Epithelial cell of proximal tubule (primary cell): ENCODE measurements around the gene USO1. TPM values are rescaled to one million over a fixed set of nuclear protein-coding genes. Genes with fewer than 3 reads are reported as not detected.
"Not testable (repeated sequence)": the region's sequence is repeated elsewhere in the genome, so short reads cannot be mapped to it uniquely, and the experiment has no call there.

ENCODE experiments used
- DNase-seq: peaks from one replicate; pipeline ENCODE4 v3.0.0-alpha.2; 2011; ENCODE audit warnings: low read depth
- H3K4me3 ChIP-seq: 2 replicates; pipeline ENCODE4 v1.5.1; 2011; ENCODE audit warnings: low read depth, mild to moderate bottlenecking, low read length
- CTCF ChIP-seq: conservative IDR thresholded peaks from 2 replicates; pipeline ENCODE4 v1.5.1; 2012; ENCODE audit warnings: low read depth, mild to moderate bottlenecking, low read length
- total RNA-seq: library from RNA; depleted of rRNA; stranded (reverse); fragments of >200 nt; gene quantifications from 2 replicates; pipeline ENCODE4 v1.2.3, GENCODE V29; 2015

The USO1 gene
- total RNA-seq, 1 donor from 2014 or later = 57.8 TPM

DNA sequence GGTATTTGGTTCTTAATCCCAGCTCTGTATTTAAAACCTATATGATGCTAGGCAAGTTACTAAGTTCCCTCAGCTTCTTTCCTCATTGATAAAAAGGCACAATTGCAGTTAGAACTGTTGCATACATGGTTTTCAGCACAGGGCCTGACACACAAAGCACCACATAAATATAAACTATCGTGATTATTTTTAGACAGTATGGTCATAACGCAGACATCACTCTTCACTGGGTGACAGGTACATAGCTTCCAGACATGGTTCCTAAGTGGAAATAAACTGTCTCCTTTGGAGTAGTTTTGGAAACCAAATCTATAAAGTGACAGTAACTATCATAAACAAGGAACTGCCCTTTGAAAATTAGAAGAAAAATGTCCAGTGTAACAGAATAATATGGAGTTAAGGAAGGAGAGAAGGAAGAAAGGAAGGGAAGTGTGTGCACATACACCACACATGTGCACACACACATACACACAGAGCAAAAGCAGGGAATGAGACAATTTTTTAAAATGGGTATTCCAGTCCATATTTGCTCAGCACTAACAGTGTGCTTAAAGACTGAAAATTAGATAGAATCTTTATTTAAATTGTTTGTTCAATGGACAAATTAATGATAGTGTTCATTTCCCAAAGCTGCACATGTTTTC lies 38.7 kb upstream of the USO1 start:
- H3K4me3 ChIP-seq = no peak overlapping the region
- DNase-seq = no peak
- no peak for TF ChIP-seq CTCF

DNA sequence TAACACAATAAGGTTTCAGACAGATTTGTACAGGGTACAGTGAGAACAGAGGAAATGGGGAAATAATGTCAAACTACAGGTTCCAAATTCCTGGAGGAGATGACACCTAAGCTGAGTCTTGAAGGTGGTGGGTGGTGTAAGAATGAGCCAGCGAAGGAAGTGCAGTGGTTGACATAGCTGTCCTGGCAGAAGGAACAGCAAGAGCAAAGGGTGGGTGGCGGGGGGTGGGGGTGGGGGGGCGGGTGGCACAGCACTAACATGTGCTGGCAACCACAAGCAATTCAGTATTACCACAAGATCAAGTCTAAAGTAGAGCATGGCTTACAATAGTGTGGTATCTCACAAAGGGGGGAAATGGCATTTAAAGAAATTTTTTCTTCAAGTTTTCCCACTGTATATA lies 38.0 kb upstream of the USO1 start:
- DNase-seq = no peak
- no peak for TF ChIP-seq CTCF
- no peak overlapping the region for H3K4me3 ChIP-seq

GRCh38 chr4:75687125-75687524 lies 37.3 kb upstream of the USO1 start:
- not testable (repeated sequence) for H3K4me3 ChIP-seq, DNase-seq

DNA sequence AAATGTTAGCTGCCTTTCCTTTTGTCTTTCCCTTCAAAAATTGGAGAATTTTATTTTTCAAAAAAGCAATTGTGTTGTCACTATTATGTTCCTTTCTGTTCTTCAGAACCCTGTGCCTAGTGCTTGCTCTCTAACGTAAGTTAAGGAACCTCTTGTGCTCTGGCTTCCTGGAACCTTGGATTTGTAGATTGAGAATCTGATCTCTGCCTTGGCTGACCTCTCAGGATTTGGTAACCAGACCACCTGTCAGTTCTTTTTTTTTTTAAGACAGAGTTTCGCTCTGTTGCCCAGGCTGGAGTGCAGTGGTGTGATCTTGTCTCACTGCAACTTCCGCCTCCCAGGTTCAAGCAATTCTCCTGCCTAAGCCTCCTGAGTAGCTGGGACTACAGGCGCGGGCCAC lies 32.3 kb upstream of the USO1 start:
- not testable (repeated sequence) for H3K4me3 ChIP-seq, DNase-seq

DNA sequence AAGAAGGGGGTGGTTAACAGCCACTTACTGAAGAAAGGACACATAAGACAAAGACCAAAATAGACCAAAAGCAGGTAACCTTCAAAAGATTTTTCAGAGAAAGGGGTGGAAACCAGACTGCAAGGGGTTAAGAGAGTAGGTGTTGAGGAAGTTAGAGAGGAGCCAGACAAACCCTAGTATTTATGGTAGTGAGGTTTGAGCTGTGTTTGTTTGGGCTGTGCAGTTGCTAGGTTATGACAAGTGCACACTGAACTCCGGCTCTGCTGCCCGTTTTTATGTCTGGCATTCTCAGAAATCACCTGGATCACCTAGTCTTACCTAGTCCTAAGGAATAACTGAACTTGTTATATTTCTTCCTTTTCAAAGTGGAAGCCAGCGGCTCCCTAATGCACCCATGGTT lies 28.3 kb upstream of the USO1 start:
- H3K4me3 ChIP-seq = no peak overlapping the region
- DNase-seq = no peak
- TF ChIP-seq CTCF = no peak

- H3K4me3 ChIP-seq = no peak overlapping the region
- no peak for TF ChIP-seq CTCF
- DNase-seq = no peak
Measured at GRCh38 chr4:75696581-75696980, 27.8 kb upstream of the USO1 start.

DNA sequence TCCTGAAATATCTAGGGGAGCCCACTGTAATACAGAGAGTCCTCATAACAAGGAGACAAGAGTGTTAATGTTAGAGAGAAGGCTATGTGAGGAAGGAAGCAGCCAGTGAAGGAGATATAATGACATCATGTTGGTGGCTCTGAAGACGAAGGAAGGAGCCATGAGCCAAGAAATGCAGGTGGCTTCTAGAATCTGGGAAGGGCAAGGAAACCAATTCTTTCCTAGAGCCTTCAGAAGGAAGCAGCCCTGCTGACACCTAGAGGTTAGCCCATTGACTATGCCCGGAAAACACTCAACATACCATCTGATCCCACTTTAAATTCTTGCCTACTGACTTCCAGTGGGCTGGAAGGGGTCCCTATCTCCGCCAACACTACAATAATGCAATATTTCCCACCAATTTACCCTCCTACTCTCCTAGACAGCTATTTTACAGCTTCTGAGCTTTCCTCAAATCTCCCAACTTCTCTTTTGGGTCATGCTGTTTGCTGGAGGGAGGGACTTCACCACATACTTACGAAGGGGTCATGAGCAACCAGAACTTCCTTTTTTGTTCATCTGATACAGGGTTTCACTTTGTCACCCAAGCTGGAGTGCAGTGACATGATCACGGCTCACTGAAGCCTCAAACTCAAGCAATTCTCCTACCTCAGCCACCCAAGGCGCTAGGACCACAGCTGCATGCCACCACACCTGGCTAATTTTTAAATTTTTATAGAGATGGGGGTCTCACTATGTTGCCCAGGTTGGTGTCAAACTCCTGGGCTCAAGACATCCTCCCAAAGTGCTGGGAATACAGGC lies 26.0 kb upstream of the USO1 start:
- DNase-seq = no peak
- no peak overlapping the region for H3K4me3 ChIP-seq
- TF ChIP-seq CTCF = peak; percentile 9

DNA sequence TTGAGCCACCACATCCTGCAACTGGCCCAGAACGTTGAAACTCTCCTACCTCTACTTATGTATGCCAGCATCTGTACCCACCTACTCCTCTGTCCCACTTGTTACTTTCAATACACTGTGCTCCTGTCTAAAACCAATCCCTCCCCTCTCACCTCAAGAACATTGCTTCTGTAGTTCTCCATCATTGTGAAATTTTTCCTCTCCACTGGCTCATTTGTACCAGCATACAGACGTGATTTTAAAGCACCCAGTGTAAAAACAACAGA lies 25.5 kb upstream of the USO1 start:
- DNase-seq = no peak
- no peak for TF ChIP-seq CTCF

More for the DNA sequence above, 25.5 kb upstream of the USO1 start:
- no peak overlapping the region for H3K4me3 ChIP-seq
